HG03025 (cell line): ENCODE data around the gene FAM131C.
"Not testable (repeated sequence)": the region's sequence is repeated elsewhere in the genome, so short reads cannot be mapped to it uniquely, and the experiment has no call there.

ENCODE experiments used
- ATAC-seq: cut with Tn5 transposase; IDR thresholded peaks from one replicate; pipeline ENCODE4 v1.9.1; 2021; ENCODE audit warnings: mild to moderate bottlenecking, moderate library complexity; ENCODE audit not compliant: unreplicated experiment, low FRiP score

The FAM131C gene

GRCh38 chr1:16062687-16063075, 10.8 kb downstream of the FAM131C start:
- ATAC-seq: not testable (repeated sequence)

- ATAC-seq: not testable (repeated sequence)
Observed at GRCh38 chr1:16061989-16062686, 11.3 kb downstream of the FAM131C start.

DNA sequence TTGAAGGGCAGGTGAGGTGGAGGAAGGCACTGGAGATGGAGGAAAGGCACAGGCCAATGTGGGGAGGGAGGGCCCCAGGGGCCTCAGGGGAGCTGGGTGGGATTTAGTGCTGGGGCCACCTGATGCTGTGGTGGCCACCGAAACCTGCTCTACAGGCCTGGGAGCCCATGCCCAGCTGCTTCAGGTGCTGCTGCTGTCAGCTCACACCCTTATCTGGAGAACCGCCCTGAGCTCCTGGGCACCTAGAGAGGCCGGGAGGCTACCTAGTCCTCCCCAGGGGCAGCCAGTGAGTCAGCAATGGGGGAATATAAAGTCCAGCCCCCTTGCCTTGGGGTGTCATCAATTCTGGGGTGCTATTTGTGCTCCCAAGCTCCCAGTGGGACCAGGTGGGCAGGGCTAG, 12.2 kb downstream of the FAM131C start:
- no peak for ATAC-seq

DNA sequence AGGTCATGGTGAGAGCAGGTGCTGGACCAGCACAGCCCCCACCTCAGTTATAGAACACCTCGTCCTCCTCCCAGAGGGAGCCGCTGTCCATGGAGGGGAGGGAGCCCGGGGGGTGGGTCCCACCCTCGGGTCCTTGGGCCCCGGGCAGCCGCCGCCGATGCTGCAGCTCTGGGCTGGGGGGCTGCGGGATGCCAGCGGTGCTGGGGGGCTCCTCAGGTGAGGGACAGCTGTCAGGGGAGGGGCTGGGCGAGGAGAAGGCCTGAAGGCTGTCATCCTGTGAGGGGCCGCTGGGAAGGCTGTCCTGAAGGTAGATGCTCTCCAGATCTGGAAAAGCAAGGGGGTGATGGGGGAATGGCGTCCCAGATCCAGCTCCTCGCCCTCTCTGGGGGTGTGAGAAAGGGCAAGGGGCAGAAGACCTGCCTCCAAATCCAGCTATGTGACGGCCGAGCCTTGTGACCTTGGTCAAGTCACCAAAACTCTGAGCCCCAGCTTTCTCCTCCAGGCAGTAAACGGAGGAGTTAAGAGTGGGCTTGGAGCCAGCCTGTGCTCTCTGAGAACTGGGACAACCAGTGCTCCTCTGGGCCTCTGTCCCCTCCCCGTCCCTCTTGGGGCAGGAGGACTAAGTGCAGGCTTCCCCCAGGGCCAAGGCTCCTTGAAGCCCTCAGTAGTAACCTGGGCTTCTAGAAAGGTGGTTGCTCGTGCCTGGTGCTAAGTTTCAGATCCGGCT, 14.9 kb downstream of the FAM131C start:
- not testable (repeated sequence) for ATAC-seq

GRCh38 chr1:16057314-16057915, 16.0 kb downstream of the FAM131C start:
- not testable (repeated sequence) for ATAC-seq

- ATAC-seq: not testable (repeated sequence)
Observed at GRCh38 chr1:16056521-16056912, 16.9 kb downstream of the FAM131C start.

- ATAC-seq: no peak
Observed at GRCh38 chr1:16055613-16056520, 17.6 kb downstream of the FAM131C start.

DNA sequence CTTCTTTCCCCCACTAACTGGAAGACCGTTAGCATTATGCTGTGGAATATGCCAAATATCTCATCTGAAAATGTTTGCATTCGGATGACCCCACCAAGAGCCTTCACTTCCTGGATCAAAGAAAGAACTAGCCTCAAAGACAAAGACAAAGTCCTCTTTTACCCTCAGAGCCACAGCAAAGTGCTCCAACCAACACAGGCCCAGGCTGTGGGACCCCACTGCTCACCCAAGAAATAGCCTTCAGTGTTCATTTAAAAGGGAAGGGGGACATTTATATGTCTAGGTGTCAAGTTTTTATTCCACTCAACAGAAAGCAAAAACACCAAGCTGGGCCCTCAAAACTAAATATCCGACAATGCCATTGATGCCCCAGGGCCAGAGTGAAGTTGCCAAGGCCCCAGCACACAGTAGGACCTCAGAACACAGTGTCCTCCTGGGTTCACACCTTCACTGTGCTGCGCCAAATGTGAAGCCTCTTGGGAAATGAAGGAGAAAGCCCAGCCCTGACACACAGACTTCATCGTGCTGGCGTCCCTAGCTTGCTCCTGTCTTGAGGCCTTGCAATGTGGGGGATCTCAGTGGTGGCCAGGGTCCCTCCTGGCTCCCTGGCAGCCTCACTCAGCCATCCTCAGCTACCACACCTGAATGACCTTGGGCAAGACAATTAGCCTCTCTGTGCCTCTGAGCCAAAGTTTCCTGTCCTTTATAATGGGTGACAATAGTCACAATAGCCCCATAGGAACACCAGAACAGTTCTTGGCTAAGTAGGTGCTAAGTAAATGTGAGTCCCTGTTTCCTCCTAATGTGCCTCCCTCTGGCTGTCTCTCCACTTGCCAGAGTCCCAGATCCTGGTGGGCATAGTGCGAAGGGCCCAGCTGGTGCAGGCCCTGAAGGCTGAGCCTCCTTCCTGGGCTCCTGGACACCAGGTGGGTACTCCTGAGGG, 18.6 kb downstream of the FAM131C start:
- ATAC-seq: no peak

DNA sequence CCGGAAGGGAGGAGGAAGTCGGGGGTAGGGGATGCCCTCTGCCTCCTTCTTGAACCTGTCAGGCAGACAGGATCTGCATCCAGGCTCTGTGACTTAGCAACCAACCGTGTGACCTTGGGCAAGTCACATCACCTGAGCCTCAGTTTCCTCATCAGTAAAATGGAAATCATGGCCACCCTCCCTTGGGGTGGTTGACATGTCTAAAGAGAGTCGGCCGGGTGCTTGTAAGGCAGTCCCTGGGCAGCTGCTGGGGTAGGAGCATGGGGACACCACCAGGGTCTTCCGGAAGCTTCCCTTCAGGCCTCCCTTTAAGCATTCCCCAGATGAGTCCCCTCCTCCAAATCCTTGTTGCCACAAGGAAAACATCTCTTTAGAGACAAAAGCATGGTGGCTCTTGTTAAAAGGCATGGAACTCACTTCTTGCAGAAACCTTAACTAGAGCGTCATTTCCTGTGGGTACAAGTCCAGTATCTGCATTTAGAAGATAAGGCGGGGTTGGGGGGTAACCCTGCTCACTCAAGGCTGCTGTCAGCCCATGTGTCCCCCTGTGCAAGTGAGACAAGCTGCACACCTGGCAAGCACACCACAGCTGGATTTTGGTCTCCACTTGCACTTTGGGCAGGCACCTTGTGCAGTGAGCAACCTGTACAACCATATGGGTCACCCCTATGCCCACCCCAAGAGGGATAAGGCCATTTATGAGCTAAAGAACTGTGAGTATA, 19.5 kb downstream of the FAM131C start:
- ATAC-seq: no peak

DNA sequence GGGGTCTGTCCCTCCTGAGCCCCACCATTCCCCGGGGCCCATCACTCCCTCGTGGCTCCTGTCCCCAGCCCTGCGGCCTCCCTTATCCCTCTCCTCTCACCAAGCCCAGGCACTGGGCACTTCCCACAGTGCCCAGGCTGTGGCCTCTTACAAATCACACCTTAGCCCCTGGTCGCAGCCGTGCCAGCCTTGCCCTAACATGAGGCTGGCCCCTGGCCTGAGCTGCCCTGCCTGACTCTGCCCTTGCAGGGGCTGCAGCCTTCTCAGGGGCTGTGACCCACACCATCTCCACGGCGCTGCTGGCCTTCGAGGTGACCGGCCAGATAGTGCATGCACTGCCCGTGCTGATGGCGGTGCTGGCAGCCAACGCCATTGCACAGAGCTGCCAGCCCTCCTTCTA, 21.5 kb downstream of the FAM131C start:
- ATAC-seq: not testable (repeated sequence)

GRCh38 chr1:16051039-16051438, 22.4 kb downstream of the FAM131C start:
- ATAC-seq: no peak

DNA sequence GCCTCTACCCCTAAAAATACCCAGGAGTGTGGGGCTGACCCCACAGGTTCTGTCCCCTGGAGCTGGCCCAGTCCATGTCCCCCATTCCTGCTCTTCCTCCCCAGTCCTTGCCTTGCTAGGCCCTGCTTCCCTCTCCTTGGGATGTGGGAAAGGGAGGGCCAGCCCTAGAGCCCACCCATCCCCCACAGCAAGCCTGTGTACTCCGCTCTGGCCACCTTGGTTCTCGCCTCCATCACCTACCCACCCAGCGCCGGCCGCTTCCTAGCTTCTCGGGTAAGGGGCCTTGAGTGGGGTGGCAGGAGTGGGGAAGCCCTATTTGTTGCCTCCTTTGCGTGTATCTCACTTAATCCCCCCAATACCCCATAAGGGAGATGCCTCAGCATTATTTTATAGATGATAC, 23.1 kb downstream of the FAM131C start:
- no peak for ATAC-seq

DNA sequence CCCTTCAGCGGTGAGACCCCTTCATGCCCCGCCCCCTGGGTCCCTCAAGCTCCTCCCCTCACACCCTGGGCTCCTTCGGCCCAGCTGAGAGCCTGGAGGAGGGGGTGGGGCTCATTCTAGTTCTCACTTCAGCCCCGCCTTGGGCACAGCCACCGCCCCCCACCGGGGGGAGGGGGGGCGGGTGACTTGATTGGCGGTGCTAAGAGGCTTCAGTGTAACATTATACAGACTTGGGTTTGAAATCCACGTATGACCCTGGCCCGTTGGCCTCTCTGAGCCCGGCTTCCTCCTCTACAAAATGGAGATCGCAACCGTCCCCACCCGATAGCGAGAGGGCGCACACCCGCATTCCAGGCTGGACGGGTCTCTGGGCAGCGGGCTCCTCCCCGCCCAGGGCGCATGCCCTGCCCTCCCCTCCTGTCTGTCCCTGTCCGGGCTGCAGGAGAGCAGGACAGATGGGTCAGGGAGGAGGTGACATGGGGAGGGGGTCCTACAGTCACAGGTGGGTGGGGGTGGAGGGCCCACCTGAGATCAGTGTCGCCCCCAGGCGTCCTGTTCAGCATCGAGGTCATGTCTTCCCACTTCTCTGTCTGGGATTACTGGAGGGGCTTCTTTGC, 24.8 kb downstream of the FAM131C start:
- ATAC-seq: no peak

DNA sequence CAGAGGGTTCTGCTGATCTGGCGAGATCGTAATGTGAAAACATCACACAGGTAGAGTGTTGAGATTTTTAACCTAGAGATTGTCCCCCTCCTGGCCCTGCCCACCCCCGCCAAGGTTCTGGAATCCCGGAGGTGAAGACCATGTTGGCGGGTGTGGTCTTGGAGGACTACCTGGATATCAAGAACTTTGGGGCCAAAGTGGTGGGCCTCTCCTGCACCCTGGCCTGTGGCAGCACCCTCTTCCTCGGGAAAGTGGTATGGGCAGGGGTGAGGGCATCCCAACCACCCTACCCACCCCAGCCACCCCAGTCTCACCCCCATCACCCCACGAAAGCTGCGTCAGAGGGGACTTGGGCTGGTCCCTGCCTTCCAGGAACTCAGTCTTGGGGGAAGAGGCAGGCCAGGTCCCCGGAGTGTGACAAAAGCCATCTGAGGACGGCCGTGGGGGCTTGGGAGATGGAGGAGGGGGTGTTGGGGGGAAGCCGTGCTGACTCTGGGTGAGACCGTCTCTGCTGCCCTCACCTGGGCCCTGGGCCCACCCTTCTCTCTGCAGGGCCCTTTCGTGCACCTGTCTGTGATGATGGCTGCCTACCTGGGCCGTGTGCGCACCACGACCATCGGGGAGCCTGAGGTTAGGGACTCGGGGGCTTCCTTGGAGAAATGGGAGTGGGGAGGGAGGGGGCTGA, 25.5 kb downstream of the FAM131C start:
- no peak for ATAC-seq

DNA sequence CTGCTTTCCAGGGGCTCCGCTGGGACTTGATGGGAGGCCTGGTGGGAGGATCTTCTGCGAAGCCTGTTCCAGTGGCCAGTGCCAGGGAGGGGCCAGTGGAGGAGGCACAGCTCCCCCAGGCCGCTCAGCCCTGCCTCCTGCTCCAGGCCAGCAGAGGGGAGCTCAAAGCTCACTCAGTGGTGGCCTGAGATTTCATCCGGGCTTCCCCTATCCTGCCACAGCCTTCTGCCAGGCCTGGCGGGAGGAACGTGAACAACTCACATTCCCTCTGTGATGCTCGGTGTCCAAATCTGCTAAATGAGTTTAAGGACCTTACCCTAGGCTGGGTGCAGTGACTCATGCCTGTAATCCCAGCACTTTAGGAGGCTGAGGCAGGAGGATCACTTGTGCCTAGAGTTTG, 26.6 kb downstream of the FAM131C start:
- ATAC-seq: no peak

- no peak for ATAC-seq
Observed at GRCh38 chr1:16043950-16044349, 29.5 kb downstream of the FAM131C start.

DNA sequence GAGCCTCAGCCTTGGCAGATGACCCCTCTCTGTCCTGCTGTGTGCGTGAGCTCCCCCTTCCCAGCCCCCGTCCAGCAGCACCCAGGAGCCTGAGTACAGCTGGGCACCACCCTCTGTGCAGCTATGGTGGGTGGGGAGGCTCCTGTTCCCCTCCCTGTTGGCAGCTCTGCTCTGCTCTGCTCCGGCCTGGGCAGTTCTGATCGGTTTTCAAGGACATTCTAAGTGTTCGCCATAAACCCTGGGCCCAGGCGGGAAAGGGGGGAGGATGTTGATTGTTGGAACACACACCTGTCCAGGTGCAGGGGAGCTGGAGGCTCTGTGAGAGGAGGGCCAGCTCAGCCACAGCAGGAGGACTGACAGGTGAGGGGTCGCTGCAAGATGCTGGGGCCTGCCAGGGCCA, 29.9 kb downstream of the FAM131C start, which contains the start of gene CLCNKB:
Gene CLCNKB (plus strand): TSS at position 262 of the 400 bp plus-strand sequence. CDS start 711 bp downstream, outside the sequence.
- no peak for ATAC-seq

DNA sequence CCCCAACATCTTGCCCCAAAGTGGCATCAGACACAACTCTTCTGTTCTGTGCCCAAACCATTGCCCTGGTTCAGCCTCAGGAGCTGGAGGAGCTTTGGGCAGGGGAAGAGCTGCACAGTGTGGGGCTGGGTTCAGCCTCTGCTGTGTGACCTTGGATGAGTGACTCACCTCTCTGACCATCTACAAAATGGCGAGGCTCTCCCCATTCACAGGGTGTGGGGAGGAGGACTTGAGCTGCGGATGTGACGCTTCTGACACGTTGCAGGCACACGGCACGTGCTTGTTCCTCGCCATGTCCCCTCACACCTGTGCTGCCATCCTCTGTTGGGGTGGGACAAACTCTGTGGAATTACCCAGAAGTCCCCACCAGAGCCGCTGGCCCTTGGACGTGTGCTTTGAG, 30.8 kb downstream of the FAM131C start:
- ATAC-seq: not testable (repeated sequence)
